ENCODE results near the gene PRKG2.

Gene PRKG2

GRCh38 chr4:81148576-81148975 is 66.4 kb downstream of the PRKG2 start:
- H3K27me3 ChIP-seq (ENCODE audit: control insufficient read depth, insufficient read depth, low read length), result no peaks in the 10 kb centered on the region
- H3K9me3 ChIP-seq (ENCODE audit: control insufficient read depth, low read depth, low read length), result no peaks in the 10 kb centered on the region
- no peaks in the 10 kb centered on the region for H3K36me3 ChIP-seq (ENCODE audit: control insufficient read depth, low read depth, low read length)
- no peaks in the 10 kb centered on the region for H3K4me1 ChIP-seq (ENCODE audit: control insufficient read depth, low read depth, low read length)
- no peak overlapping the region for H3K9ac ChIP-seq (ENCODE audit: low read length)
- no peak overlapping the region for H3K4me3 ChIP-seq (ENCODE audit: low read length)
- no peak overlapping the region for H3K27ac ChIP-seq (ENCODE audit: low read length)

GRCh38 chr4:81146466-81146865 is 68.6 kb downstream of the PRKG2 start:
- H3K36me3 ChIP-seq (ENCODE audit: control insufficient read depth, low read depth, low read length), result no peaks in the 10 kb centered on the region
- H3K27me3 ChIP-seq (ENCODE audit: control insufficient read depth, insufficient read depth, low read length), result no peaks in the 10 kb centered on the region
- no peak overlapping the region for H3K4me3 ChIP-seq (ENCODE audit: low read length)
- H3K9me3 ChIP-seq (ENCODE audit: control insufficient read depth, low read depth, low read length), result no peaks in the 10 kb centered on the region
- no peaks in the 10 kb centered on the region for H3K4me1 ChIP-seq (ENCODE audit: control insufficient read depth, low read depth, low read length)
- no peak overlapping the region for H3K27ac ChIP-seq (ENCODE audit: low read length)
- H3K9ac ChIP-seq (ENCODE audit: low read length), result no peak overlapping the region

- no peak overlapping the region for H3K27ac ChIP-seq (ENCODE audit: low read length)
- no peak overlapping the region for H3K9ac ChIP-seq (ENCODE audit: low read length)
- H3K27me3 ChIP-seq (ENCODE audit: control insufficient read depth, insufficient read depth, low read length), result no peaks in the 10 kb centered on the region
- no peaks in the 10 kb centered on the region for H3K36me3 ChIP-seq (ENCODE audit: control insufficient read depth, low read depth, low read length)
- H3K9me3 ChIP-seq (ENCODE audit: control insufficient read depth, low read depth, low read length), result no peaks in the 10 kb centered on the region
- no peak overlapping the region for H3K4me3 ChIP-seq (ENCODE audit: low read length)
- no peaks in the 10 kb centered on the region for H3K4me1 ChIP-seq (ENCODE audit: control insufficient read depth, low read depth, low read length)
Measured at GRCh38 chr4:81143183-81143582, 71.8 kb downstream of the PRKG2 start.

- no peak overlapping the region for H3K9ac ChIP-seq (ENCODE audit: low read length)
- no peaks in the 10 kb centered on the region for H3K36me3 ChIP-seq (ENCODE audit: control insufficient read depth, low read depth, low read length)
- no peak overlapping the region for H3K27ac ChIP-seq (ENCODE audit: low read length)
- no peaks in the 10 kb centered on the region for H3K27me3 ChIP-seq (ENCODE audit: control insufficient read depth, insufficient read depth, low read length)
- no peaks in the 10 kb centered on the region for H3K9me3 ChIP-seq (ENCODE audit: control insufficient read depth, low read depth, low read length)
- H3K4me3 ChIP-seq (ENCODE audit: low read length), result no peak overlapping the region
- peaks cover 2% of the 10 kb centered on the region for H3K4me1 ChIP-seq (ENCODE audit: control insufficient read depth, low read depth, low read length)
Measured at GRCh38 chr4:81142744-81143143, 72.3 kb downstream of the PRKG2 start.

- no peaks in the 10 kb centered on the region for H3K9me3 ChIP-seq (ENCODE audit: control insufficient read depth, low read depth, low read length)
- no peak overlapping the region for H3K4me3 ChIP-seq (ENCODE audit: low read length)
- no peak overlapping the region for H3K9ac ChIP-seq (ENCODE audit: low read length)
- H3K27ac ChIP-seq (ENCODE audit: low read length), result no peak overlapping the region
- peaks cover 15% of the 10 kb centered on the region for H3K4me1 ChIP-seq (ENCODE audit: control insufficient read depth, low read depth, low read length)
- H3K36me3 ChIP-seq (ENCODE audit: control insufficient read depth, low read depth, low read length), result no peaks in the 10 kb centered on the region
- H3K27me3 ChIP-seq (ENCODE audit: control insufficient read depth, insufficient read depth, low read length), result no peaks in the 10 kb centered on the region
Measured at GRCh38 chr4:81137894-81138293, 77.1 kb downstream of the PRKG2 start.

GRCh38 chr4:81137446-81137845 is 77.6 kb downstream of the PRKG2 start:
- H3K36me3 ChIP-seq (ENCODE audit: control insufficient read depth, low read depth, low read length), result no peaks in the 10 kb centered on the region
- H3K9me3 ChIP-seq (ENCODE audit: control insufficient read depth, low read depth, low read length), result no peaks in the 10 kb centered on the region
- no peaks in the 10 kb centered on the region for H3K27me3 ChIP-seq (ENCODE audit: control insufficient read depth, insufficient read depth, low read length)
- no peak overlapping the region for H3K9ac ChIP-seq (ENCODE audit: low read length)
- H3K27ac ChIP-seq (ENCODE audit: low read length), result no peak overlapping the region
- no peak overlapping the region for H3K4me3 ChIP-seq (ENCODE audit: low read length)
- peaks cover 15% of the 10 kb centered on the region for H3K4me1 ChIP-seq (ENCODE audit: control insufficient read depth, low read depth, low read length)

GRCh38 chr4:81136161-81136905 is 78.7 kb downstream of the PRKG2 start:
- H3K4me1 ChIP-seq (ENCODE audit: control insufficient read depth, low read depth, low read length), result peaks cover 15% of the 10 kb centered on the region
- H3K27me3 ChIP-seq (ENCODE audit: control insufficient read depth, insufficient read depth, low read length), result no peaks in the 10 kb centered on the region
- H3K27ac ChIP-seq (ENCODE audit: low read length), result no peak overlapping the region
- H3K9ac ChIP-seq (ENCODE audit: low read length), result no peak overlapping the region
- no peaks in the 10 kb centered on the region for H3K36me3 ChIP-seq (ENCODE audit: control insufficient read depth, low read depth, low read length)
- H3K9me3 ChIP-seq (ENCODE audit: control insufficient read depth, low read depth, low read length), result no peaks in the 10 kb centered on the region
- H3K4me3 ChIP-seq (ENCODE audit: low read length), result no peak overlapping the region

- no peak overlapping the region for H3K27ac ChIP-seq (ENCODE audit: low read length)
- H3K9me3 ChIP-seq (ENCODE audit: control insufficient read depth, low read depth, low read length), result no peaks in the 10 kb centered on the region
- H3K4me3 ChIP-seq (ENCODE audit: low read length), result no peak overlapping the region
- no peaks in the 10 kb centered on the region for H3K36me3 ChIP-seq (ENCODE audit: control insufficient read depth, low read depth, low read length)
- H3K27me3 ChIP-seq (ENCODE audit: control insufficient read depth, insufficient read depth, low read length), result no peaks in the 10 kb centered on the region
- peaks cover 15% of the 10 kb centered on the region for H3K4me1 ChIP-seq (ENCODE audit: control insufficient read depth, low read depth, low read length)
- H3K9ac ChIP-seq (ENCODE audit: low read length), result no peak overlapping the region
Measured at GRCh38 chr4:81135501-81135900, 79.5 kb downstream of the PRKG2 start.

GRCh38 chr4:81131563-81131962 is 83.5 kb downstream of the PRKG2 start:
- Histone ChIP-seq H3K27ac (ENCODE audit: low read length) (no peak overlapping the region), H3K9me3 (ENCODE audit: control insufficient read depth, low read depth, low read length) (no peaks in the 10 kb centered on the region), H3K4me1 (ENCODE audit: control insufficient read depth, low read depth, low read length) (peaks cover 1% of the 10 kb centered on the region), H3K27me3 (ENCODE audit: control insufficient read depth, insufficient read depth, low read length) (no peaks in the 10 kb centered on the region), H3K36me3 (ENCODE audit: control insufficient read depth, low read depth, low read length) (no peaks in the 10 kb centered on the region), H3K9ac (ENCODE audit: low read length) (no peak overlapping the region), H3K4me3 (ENCODE audit: low read length) (no peak overlapping the region)

- Histone ChIP-seq H3K27me3 (ENCODE audit: control insufficient read depth, insufficient read depth, low read length) (no peaks in the 10 kb centered on the region), H3K9ac (ENCODE audit: low read length) (no peak overlapping the region), H3K36me3 (ENCODE audit: control insufficient read depth, low read depth, low read length) (no peaks in the 10 kb centered on the region), H3K4me3 (ENCODE audit: low read length) (no peak overlapping the region), H3K9me3 (ENCODE audit: control insufficient read depth, low read depth, low read length) (no peaks in the 10 kb centered on the region), H3K27ac (ENCODE audit: low read length) (no peak overlapping the region), H3K4me1 (ENCODE audit: control insufficient read depth, low read depth, low read length) (no peaks in the 10 kb centered on the region)
Measured at GRCh38 chr4:81131066-81131465, 84.0 kb downstream of the PRKG2 start.

- no peaks in the 10 kb centered on the region for H3K4me1 ChIP-seq (ENCODE audit: control insufficient read depth, low read depth, low read length)
- H3K27me3 ChIP-seq (ENCODE audit: control insufficient read depth, insufficient read depth, low read length), result no peaks in the 10 kb centered on the region
- H3K36me3 ChIP-seq (ENCODE audit: control insufficient read depth, low read depth, low read length), result no peaks in the 10 kb centered on the region
- H3K9ac ChIP-seq (ENCODE audit: low read length), result no peak overlapping the region
- H3K9me3 ChIP-seq (ENCODE audit: control insufficient read depth, low read depth, low read length), result no peaks in the 10 kb centered on the region
- H3K4me3 ChIP-seq (ENCODE audit: low read length), result no peak overlapping the region
- H3K27ac ChIP-seq (ENCODE audit: low read length), result no peak overlapping the region
Measured at GRCh38 chr4:81130569-81130968, 84.5 kb downstream of the PRKG2 start.

- no peaks in the 10 kb centered on the region for H3K27me3 ChIP-seq (ENCODE audit: control insufficient read depth, insufficient read depth, low read length)
- no peaks in the 10 kb centered on the region for H3K4me1 ChIP-seq (ENCODE audit: control insufficient read depth, low read depth, low read length)
- no peak overlapping the region for H3K4me3 ChIP-seq (ENCODE audit: low read length)
- H3K9ac ChIP-seq (ENCODE audit: low read length), result no peak overlapping the region
- no peak overlapping the region for H3K27ac ChIP-seq (ENCODE audit: low read length)
- no peaks in the 10 kb centered on the region for H3K9me3 ChIP-seq (ENCODE audit: control insufficient read depth, low read depth, low read length)
- no peaks in the 10 kb centered on the region for H3K36me3 ChIP-seq (ENCODE audit: control insufficient read depth, low read depth, low read length)
Measured at GRCh38 chr4:81120055-81120454, 95.0 kb downstream of the PRKG2 start.

Data from iPS-18a (cell line).